Stomach (tissue), 9 donors: ENCODE data around the gene CENPU. TPM values are rescaled to one million over a fixed set of nuclear protein-coding genes. Genes with fewer than 3 reads are reported as not detected.
"Not testable (repeated sequence)": the region's sequence is repeated elsewhere in the genome, so short reads cannot be mapped to it uniquely, and the experiment has no call there.

Experiments
- DNase-seq, 2 donors: peaks; one replicate each; pipeline versions ENCODE4 v3.0.0 to v3.0.0-alpha.2; 2013 to 2019
- H3K27ac ChIP-seq, 5 donors: fragments of 200-600 bp in 4 of 5; sonication (generic) in 4 of 5; one replicate each; pipeline ENCODE4 v1.5.1; 2013 to 2019; ENCODE audit warnings: mild to moderate bottlenecking in 1 of 5, moderate library complexity in 1 of 5
- H3K27me3 ChIP-seq, 3 donors: fragments of 200-600 bp; sonication (generic); one replicate each; pipeline ENCODE4 v1.5.1; 2017 to 2019; ENCODE audit warnings: mixed run types in 1 of 3
- H3K36me3 ChIP-seq, 4 donors: fragments of 200-600 bp; sonication (generic); 1 replicate in 3 of 4; 2 replicates in 1 of 4; pipeline ENCODE4 v1.5.1; 2016 to 2019
- H3K4me1 ChIP-seq, 4 donors: fragments of 200-600 bp; sonication (generic); one replicate each; pipeline ENCODE4 v1.5.1; 2016 to 2019
- H3K4me3 ChIP-seq, 4 donors: fragments of 200-600 bp; sonication (generic) in 3 of 4; one replicate each; pipeline ENCODE4 v1.5.1; 2016 to 2019; ENCODE audit warnings: mild to moderate bottlenecking in 1 of 4
- H3K9me3 ChIP-seq, 4 donors: fragments of 200-600 bp; sonication (generic); one replicate each; pipeline ENCODE4 v1.5.1; 2016 to 2019
- CTCF ChIP-seq, 7 experiments: fragments of 450-650 bp in 4 of 7; fragments of 200-600 bp in 3 of 7; sonication (generic) in 3 of 7; IDR thresholded peaks; one replicate each; pipeline ENCODE4 v1.5.1; 2016 to 2019; ENCODE audit warnings: antibody characterized with exemption in 7 of 7, control low read depth in 2 of 7, mild to moderate bottlenecking in 1 of 7
- EP300 ChIP-seq: sonication (generic); formaldehyde crosslinking; IDR thresholded peaks from one replicate; pipeline ENCODE4 v1.6.1; 2017; ENCODE audit warnings: antibody characterized with exemption
- POLR2A ChIP-seq, 4 donors: fragments of 450-650 bp; IDR thresholded peaks; one replicate each; pipeline ENCODE4 v1.6.1; 2016; ENCODE audit warnings: antibody characterized with exemption in 4 of 4, control low read depth in 2 of 4, mild to moderate bottlenecking in 1 of 4, moderate library complexity in 1 of 4
- POLR2AphosphoS5 ChIP-seq, 3 donors: sonication (generic); formaldehyde crosslinking; IDR thresholded peaks; one replicate each; pipeline ENCODE4 v1.6.1; 2016; ENCODE audit warnings: antibody characterized with exemption in 3 of 3
- WGBS, 5 donors: extraction: QIAGEN DNeasy Blood & Tissue Kit in 3 of 5; methylation state at CpG; one replicate each; pipeline versions ENCODE4 v1.1.5 to v1.1.7; 2013 to 2018; 5-methylcytosine and 5-hydroxymethylcytosine counted together
- intact Hi-C: fragments of 100-400 bp; cut with DNase I; formaldehyde crosslinking; loops from one replicate; pipeline ENCODE4 v1.15.1; 2023; ENCODE audit warnings: low total_unique reads
- polyA plus RNA-seq, 3 donors: library from polyadenylated mRNA; stranded (reverse); fragments of 200-250 nt; gene quantifications; one replicate each; pipeline ENCODE4 v1.2.3, GENCODE V29; 2013
- total RNA-seq, 5 donors: library from RNA; depleted of rRNA; stranded (reverse); fragments of >200 nt; gene quantifications; one replicate each; pipeline versions ENCODE4 v1.1.0 to v1.2.3, GENCODE V29; 2014 to 2016
- donor health status: healthy with polysubstance abuse.
- donor health status: Bipolar disorder and iron deficiency.
- donor health status: healthy.

CENPU gene
- total and polyA plus RNA-seq, 8 donors, result 4.1 to 17.8 (median 6.7) TPM

GRCh38 chr4:184664445-184665210 lies 69.3 kb downstream of the CENPU start:
- Histone ChIP-seq H3K9me3 (no peaks in the 10 kb centered on the region), H3K4me1 (peaks cover 3 to 23% (median 14%) of the 10 kb centered on the region in 4 donors), H3K27me3 (no peaks in the 10 kb centered on the region), H3K36me3 (peaks cover 7 to 67% (median 49%) of the 10 kb centered on the region in 4 donors), H3K27ac (no peak overlapping the region), H3K4me3 (no peak overlapping the region)
- TF ChIP-seq POLR2AphosphoS5 (IDR thresholded peaks at IDR 0.05) (no peak), CTCF (IDR thresholded peaks at IDR 0.05) (no peak), POLR2A (IDR thresholded peaks at IDR 0.05) (no peak), EP300 (no peak)
- intact Hi-C loops, result no loop called here
- 69 to 73% (median 71%) methylated on average over 6 of the region's 6 CpGs for WGBS, 5 donors
- peak in 1 of 2 donors; percentile 26 for DNase-seq

DNA sequence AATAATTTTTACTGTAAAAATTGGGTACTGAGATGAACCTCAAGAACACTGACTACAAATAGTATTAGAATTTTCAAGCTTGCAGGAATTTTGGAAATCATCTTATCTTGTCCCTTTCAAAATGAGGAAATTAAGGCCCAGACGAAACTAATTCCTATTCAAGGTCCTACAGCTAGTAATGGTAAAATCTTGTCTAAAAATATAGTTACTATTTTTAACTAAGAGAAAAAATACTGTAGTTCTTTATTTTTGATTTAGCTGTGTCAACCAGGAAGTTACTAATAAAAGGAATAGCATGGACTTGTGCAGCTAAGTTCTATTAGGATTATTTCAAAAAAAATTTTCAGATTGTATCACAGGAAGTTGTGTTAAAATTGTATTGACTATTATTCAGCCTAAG lies 71.7 kb downstream of the CENPU start:
- peaks cover 0 to 8% (median 4%) of the 10 kb centered on the region in 4 donors for H3K4me1 ChIP-seq
- DNase-seq, result no peak
- H3K27me3 ChIP-seq, result no peaks in the 10 kb centered on the region
- no peak for TF ChIP-seq EP300
- TF ChIP-seq POLR2A (IDR thresholded peaks at IDR 0.05), result no peak
- no peak for TF ChIP-seq CTCF (IDR thresholded peaks at IDR 0.05)
- TF ChIP-seq POLR2AphosphoS5 (IDR thresholded peaks at IDR 0.05), result no peak
- no peak overlapping the region for H3K27ac ChIP-seq
- intact Hi-C loops, result no loop called here
- no peak overlapping the region for H3K4me3 ChIP-seq
- no peaks in the 10 kb centered on the region for H3K9me3 ChIP-seq
- peaks cover 0 to 63% (median 42%) of the 10 kb centered on the region in 4 donors for H3K36me3 ChIP-seq
- 74 to 89% (median 81%) methylated on average over 1 of the region's 1 CpG for WGBS, 5 donors

- no peak for DNase-seq
Measured at GRCh38 chr4:184660978-184661377, 72.9 kb downstream of the CENPU start.

DNA sequence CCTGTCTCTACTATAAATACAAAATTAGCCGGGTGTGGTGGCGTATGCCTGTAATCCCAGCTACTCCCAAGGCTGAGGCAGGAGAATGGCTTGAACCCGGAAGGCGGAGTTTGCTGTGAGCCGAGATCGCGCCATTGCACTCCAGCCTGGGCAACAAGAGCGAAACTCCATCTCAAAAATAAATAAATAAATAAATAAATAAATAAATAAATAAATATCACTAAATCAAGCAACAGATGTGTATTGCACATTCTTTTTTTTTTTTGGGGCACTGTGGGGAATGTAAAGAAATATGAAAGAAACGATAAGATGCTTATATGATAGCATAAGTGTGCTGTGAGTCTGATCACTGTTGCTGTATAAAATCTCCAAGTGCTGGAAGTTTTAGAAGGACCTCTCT lies 76.1 kb downstream of the CENPU start:
- intact Hi-C loops, DNase-seq: not testable (repeated sequence)

More at GRCh38 chr4:184660978-184661377, 72.9 kb downstream of the CENPU start:
- TF ChIP-seq EP300 (no peak), CTCF (IDR thresholded peaks at IDR 0.05) (no peak), POLR2AphosphoS5 (IDR thresholded peaks at IDR 0.05) (no peak), POLR2A (IDR thresholded peaks at IDR 0.05) (no peak)
- Histone ChIP-seq H3K36me3 (peaks cover 0 to 63% (median 36%) of the 10 kb centered on the region in 4 donors), H3K9me3 (no peaks in the 10 kb centered on the region), H3K27ac (no peak overlapping the region), H3K27me3 (no peaks in the 10 kb centered on the region), H3K4me3 (no peak overlapping the region), H3K4me1 (no peaks in the 10 kb centered on the region)
- intact Hi-C loops, result no loop called here

DNA sequence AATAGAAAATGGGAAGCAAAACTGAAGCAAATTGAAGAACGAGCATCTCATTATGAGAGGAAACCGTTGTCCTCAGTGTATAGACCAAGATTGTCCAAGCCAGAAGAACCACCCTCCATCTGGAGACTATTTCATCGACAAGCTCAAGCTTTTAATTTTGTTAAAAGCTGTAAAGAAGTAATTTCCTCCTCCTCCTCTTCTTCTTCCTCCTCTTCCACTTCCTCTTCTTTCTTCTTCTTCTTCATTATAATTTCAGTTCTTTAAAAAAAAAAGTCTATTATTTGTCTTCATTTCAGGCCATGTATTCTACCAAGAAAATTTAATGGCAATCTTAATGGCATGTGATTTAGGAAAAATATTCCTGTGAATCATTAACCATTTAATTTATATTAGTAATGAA lies 76.8 kb downstream of the CENPU start:
- peaks cover 3 to 57% (median 30%) of the 10 kb centered on the region in 4 donors for H3K36me3 ChIP-seq
- intact Hi-C loops, result no loop called here
- no peaks in the 10 kb centered on the region for H3K9me3 ChIP-seq
- WGBS, 5 donors, result 85 to 97% (median 89%) methylated on average over 3 of the region's 3 CpGs
- no peak overlapping the region for H3K27ac ChIP-seq
- no peak for TF ChIP-seq CTCF (IDR thresholded peaks at IDR 0.05)
- TF ChIP-seq POLR2A (IDR thresholded peaks at IDR 0.05), result no peak
- TF ChIP-seq POLR2AphosphoS5 (IDR thresholded peaks at IDR 0.05), result no peak
- no peak for TF ChIP-seq EP300
- H3K4me1 ChIP-seq, result peaks cover 0 to 7% (median 0%) of the 10 kb centered on the region in 4 donors
- no peaks in the 10 kb centered on the region for H3K27me3 ChIP-seq
- no peak overlapping the region for H3K4me3 ChIP-seq
- no peak for DNase-seq

More for the DNA sequence above, 76.1 kb downstream of the CENPU start:
- H3K4me1 ChIP-seq, H3K9me3 ChIP-seq, H3K27ac ChIP-seq, H3K27me3 ChIP-seq, H3K4me3 ChIP-seq: not testable (repeated sequence)
- H3K36me3 ChIP-seq, result peaks cover 3 to 57% (median 30%) of the 10 kb centered on the region in 4 donors
- 95 to 99% (median 98%) methylated on average over 9 of the region's 9 CpGs for WGBS, 5 donors
